ENCODE results near the gene COA1.
A peak's percentile ranks its signal among the peaks of the same experiment; 100 is the strongest.
"Not testable (repeated sequence)": the region's sequence is repeated elsewhere in the genome, so short reads cannot be mapped to it uniquely, and the experiment has no call there.

Gene COA1

DNA sequence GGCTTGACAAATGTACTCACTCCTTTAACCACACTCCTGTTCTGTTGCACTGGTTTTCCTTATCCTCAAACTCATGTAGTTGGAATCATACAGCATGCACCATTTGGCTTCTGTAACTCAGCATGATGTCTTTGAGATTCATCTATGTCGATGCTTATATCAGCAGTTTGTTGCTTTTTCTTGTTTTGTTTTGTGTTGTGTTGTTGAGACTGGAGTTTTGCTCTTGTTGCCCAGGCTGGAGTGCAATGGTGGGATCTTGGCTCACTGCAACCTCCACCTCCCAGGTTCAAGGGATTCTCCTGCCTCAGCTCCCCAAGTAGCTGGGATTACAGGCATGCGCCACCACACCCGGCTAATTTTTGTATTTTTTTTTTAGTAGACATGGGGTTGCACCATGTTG lies 101.5 kb downstream of the COA1 start:
- DNase-seq (ENCODE audit: low spot score) = not testable (repeated sequence)

DNA sequence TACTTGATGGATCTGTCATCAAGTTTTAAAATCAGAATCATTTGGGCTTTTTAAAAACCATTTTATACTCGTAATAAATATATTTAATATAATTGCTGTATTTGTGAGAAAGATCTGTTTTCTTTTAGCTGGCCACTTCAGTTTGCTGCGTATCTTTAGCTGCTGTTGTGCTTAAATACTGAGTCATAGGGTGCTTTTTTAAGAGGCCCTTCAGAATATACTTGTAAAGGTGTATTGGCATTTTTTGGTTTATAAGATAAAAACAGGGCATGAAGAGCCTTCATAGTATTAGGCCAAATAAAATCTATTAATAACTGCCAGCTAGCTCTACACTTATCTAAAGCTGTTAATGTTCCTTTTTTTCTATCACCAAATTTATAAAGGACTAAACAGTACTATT lies 102.6 kb downstream of the COA1 start:
- DNase-seq (ENCODE audit: low spot score) = no peak

DNA sequence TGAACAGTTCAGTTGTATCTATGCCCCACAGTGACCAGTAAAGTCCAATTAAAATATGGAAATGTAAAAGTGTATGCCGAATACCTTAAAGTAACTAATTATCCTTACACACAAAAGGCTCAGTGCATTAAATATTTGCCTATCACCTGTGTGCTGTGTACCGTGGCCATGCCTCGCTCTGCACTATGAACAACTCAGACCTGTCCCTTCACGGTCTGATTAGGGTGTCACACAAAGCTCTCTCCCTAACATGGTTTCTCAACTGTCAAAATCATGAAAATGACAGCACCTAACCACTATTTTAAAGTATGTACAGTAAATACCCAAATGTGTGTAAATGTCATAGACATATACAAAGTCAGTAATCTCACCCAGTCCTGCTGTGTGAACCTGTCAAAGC lies 103.3 kb downstream of the COA1 start:
- no peak for DNase-seq (ENCODE audit: low spot score)

DNA sequence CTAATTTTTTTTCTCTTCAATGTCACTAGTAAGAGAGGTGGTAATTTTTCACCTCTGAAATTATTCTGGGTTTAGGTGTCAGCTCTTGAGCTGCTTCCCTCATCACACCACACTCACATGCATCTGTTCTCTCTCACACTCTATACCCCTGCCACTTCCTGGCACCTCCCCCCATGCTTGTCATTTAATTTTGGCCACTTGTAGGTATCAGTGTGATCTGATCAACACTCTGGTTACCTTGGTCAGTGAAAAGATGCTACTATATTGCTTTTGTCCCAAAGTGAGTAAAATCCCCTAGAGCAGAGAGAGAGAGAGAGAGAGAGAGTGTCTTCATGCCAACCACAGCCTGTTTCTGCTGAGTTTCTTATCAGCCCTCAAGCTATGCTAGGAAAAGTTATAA lies 103.9 kb downstream of the COA1 start:
- no peak for DNase-seq (ENCODE audit: low spot score)

- DNase-seq (ENCODE audit: low spot score) = no peak
These were observed 105.2 kb downstream of the COA1 start for GRCh38 chr7:43624156-43624555.

- no peak for DNase-seq (ENCODE audit: low spot score)
These were observed 107.4 kb downstream of the COA1 start for GRCh38 chr7:43621729-43622448.

DNA sequence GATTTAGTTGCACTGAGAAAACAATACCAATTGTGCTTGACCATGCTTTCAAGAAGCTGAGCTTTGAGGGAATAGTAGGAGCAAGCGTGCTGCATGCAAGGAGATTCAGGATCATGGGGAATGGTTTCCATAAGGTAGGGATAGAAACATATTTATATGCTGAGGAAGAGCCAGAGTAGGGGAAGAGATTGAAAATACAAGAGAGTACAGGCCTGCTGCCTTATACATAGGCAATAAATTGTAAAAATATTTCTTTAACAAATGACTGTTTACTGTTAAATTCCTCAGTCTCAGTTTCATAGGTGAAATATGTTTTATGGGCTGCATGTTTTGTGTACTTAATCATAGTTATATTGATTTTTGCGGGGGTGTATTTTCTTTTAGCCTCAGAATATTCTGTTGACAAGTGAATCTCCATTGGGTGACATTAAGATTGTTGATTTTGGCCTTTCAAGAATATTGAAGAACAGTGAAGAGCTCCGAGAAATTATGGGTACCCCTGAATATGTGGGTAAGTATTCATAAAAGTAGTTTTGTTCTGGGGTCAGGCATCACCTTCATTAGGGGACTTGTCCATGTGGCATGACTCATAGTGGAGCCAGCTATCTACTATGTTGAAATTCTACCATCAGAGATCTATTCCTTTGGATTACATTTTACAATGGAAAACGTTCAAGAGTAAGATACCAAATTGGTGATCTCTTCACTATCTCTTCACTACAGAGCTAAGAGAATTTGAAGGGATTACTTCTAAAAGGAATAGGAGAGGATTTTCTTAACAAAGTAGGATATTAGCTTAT lies 109.9 kb downstream of the COA1 start:
- no peak for DNase-seq (ENCODE audit: low spot score)

DNA sequence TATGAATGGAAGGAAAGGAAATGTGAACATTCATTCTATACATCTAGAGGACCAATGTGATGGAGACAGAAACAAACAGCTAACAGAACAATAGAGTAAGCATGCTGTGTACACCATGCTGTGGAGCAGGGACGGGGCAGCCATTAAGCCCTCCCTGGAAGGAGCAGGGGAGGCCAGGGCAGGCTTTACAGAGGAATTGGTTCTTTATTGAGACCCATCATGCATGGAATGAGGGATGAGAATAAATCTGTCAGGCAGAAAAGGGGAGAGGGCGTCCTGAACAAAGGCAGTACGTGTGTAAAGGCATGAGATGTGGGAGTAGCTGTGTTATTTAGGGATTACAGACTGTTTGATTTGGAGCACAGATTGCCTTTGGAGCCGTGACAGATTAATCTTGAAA lies 111.2 kb downstream of the COA1 start:
- no peak for DNase-seq (ENCODE audit: low spot score)

DNA sequence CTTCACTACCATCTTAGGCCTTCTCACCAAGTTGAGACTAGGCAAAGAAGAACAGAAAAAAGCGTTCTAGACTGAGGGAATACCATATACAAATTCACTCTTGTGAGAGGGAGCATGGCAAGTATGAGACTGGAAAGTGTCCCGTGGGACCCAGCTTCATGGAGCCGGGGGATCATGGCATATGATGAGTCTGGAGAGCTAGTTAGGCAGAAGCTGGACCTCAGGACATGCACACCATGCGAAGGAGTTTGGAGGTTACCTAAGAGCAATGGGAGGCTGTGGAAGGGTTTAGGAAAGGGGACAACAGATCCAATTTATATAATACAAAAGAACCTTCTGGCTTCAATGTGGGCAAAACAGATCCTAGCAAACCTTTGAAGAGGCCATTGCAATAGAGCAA lies 112.3 kb downstream of the COA1 start:
- no peak for DNase-seq (ENCODE audit: low spot score)

DNA sequence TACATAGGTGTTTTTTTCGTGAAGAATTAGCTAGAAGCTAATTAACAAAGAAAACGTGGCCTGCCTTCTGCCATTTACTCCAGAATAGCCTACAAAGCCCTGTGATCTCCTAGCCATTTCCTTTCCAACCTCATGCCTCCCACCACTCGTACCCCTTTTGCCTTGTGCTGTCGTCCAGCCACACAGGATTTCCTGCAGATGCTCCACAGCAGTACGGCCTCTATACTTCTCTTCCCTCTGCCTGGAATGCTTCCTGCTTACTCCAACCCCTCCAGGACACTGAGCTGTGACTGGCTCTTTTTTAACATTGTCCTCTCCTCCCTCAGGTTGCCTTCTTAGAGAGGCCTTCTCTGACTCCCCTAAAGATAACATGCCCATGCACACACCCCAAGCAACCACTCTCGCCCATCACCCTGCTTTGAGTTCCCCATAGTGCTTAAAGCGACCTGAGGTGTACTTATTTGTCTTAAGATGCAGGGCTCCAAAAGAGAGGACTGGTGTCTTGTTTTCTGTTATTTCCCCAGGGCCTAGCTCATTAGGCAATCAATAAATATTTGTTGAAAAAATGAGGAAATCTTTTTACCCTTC lies 113.7 kb downstream of the COA1 start:
- no peak for DNase-seq (ENCODE audit: low spot score)

- no peak for DNase-seq (ENCODE audit: low spot score)
These were observed 116.4 kb downstream of the COA1 start for GRCh38 chr7:43612599-43613589.

GRCh38 chr7:43612128-43612527 lies 117.2 kb downstream of the COA1 start:
- no peak for DNase-seq (ENCODE audit: low spot score)

GRCh38 chr7:43609097-43609496 lies 120.2 kb downstream of the COA1 start:
- no peak for DNase-seq (ENCODE audit: low spot score)

DNA sequence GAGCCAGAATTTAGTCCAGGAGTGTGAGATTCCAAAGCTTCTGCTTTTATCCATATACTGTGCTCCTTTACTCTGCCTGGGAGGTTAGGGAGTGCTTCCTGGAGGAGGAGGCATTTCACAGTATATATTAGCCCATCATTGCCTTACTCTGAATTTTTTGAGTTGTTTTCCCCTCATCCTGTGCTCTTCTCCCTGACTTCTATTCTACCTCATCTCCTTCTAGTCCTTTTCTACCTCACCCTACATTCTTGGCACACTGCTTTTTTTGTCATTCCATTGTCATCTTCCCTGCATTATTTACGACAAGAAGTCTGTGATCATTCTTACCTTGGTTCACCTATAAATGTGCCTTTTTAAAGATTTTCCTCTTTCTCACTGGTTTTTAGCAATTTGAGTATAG lies 125.1 kb downstream of the COA1 start:
- DNase-seq (ENCODE audit: low spot score) = no peak

DNA sequence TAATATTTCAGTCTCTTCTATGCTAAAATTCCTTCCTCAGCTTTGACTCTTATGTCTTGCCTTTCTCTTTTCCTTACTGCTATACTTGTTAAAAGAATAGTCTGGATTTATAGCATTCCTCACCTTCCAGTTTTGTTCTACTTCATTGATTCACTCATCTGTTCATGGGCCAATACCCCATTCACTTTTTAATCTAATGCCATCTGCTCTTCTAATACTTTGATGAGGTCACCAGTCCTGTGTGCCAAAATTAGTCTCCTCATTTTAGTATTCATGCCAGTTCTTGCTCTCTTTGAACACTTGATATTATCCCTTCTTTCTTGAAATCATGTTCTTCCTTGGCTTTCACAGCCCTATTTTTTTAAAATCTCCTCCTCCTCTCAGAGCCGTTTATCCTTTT lies 127.1 kb downstream of the COA1 start:
- no peak for DNase-seq (ENCODE audit: low spot score)

DNA sequence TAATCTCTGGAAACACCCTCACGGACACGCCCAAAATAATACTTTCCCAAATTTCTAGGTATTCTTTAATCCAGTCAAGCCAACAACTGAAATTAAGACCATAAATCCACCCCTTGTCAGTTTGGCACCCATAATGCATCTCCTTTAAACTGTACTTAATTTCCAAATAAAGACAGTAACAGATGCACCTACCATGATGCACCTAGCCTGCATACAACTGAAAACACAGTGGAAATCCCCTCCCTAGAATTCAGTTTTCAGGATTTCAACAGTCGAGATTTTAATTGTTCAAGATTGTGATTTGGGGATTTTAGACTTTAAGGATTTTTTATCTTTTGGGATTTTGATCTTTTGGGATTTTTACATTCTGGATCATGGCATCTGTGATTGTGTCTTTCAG lies 129.3 kb downstream of the COA1 start:
- DNase-seq (ENCODE audit: low spot score) = no peak

DNA sequence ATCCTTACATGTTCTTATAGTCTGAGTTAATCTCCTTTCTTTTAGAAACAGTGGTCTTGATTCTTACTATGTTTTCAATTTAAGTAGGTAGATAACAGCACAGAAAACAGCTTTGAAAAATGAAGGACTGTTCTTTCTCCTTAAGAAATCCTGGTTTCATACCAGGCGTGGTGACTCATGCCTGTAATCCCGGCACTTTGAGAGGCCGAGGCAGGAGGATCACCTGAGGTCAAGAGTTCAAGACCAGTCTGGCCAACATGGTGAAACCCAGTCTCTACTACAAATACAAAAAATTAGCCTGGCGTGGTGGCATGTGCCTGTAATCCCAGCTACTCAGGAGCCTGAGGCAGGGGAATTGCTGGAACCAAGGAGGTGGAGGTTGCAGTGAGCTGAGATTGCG lies 132.9 kb downstream of the COA1 start:
- not testable (repeated sequence) for DNase-seq (ENCODE audit: low spot score)

- DNase-seq (ENCODE audit: low spot score) = no peak
These were observed 135.3 kb downstream of the COA1 start for GRCh38 chr7:43594020-43594419.

GRCh38 chr7:43593010-43593409 lies 136.3 kb downstream of the COA1 start:
- no peak for DNase-seq (ENCODE audit: low spot score)

- DNase-seq (ENCODE audit: low spot score) = no peak
These were observed 137.0 kb downstream of the COA1 start for GRCh38 chr7:43592326-43592725.

- DNase-seq (ENCODE audit: low spot score) = peak; percentile 51
These were observed 137.7 kb downstream of the COA1 start for GRCh38 chr7:43591558-43592180.

All from LoVo (cell line).